Endothelial cell of umbilical vein (primary cell): ENCODE data around the gene ATG7. TPM values are rescaled to one million over a fixed set of nuclear protein-coding genes. Genes with fewer than 3 reads are reported as not detected.
A peak's percentile ranks its signal among the peaks of the same experiment; 100 is the strongest.
"Not testable (repeated sequence)": the region's sequence is repeated elsewhere in the genome, so short reads cannot be mapped to it uniquely, and the experiment has no call there.

Source experiments
- BruUV-seq: library from RNA; stranded (reverse); fragments of 400-500 nt; replicated peaks from 2 replicates; lab custom pipeline; 2021; lab: Mats Ljungman, UMichigan
- CTCF ChIA-PET: fragments of 300-600, 350-600 bp; sonication (Branson Sonifier 250); formaldehyde crosslinking; loops from one replicate; lab custom pipeline; 2021; ENCODE audit warnings: antibody characterized with exemption, inconsistent platforms; lab: Charles Lee
- POLR2A ChIA-PET: fragments of 300-600, 350-600 bp; sonication (Branson Sonifier 250); formaldehyde crosslinking; loops from one replicate; lab custom pipeline; 2021; ENCODE audit warnings: antibody characterized with exemption, inconsistent platforms; lab: Charles Lee
- DNase-seq: peaks from one replicate; pipeline ENCODE4 v3.0.0-alpha.2; 2011; ENCODE audit warnings: low read depth, low spot score
- FAIRE-seq: peaks from 2 replicates; lab custom pipeline; 2011; peaks lifted over from hg19 to GRCh38; lab: Jason Lieb, UNC
- H2AFZ ChIP-seq: 2 replicates; pipeline ENCODE4 v1.6.0; 2012; ENCODE audit warnings: low read depth, low read length, control low read depth, inconsistent platforms
- H3K27ac ChIP-seq: 2 replicates; pipeline ENCODE4 v1.5.1; 2011; ENCODE audit warnings: low read depth, mild to moderate bottlenecking, control low read depth, low read length, moderate library complexity; ENCODE audit not compliant: insufficient read depth
- H3K27me3 ChIP-seq, 2 experiments: 2 replicates each; pipeline versions ENCODE4 v1.6.0 to v1.6.1; 2011; ENCODE audit warnings: low read length in 2 of 2, mixed read lengths in 1 of 2; ENCODE audit not compliant: control insufficient read depth in 2 of 2, insufficient read depth in 2 of 2
- H3K36me3 ChIP-seq, 2 experiments: 2 replicates in 1 of 2; 3 replicates in 1 of 2; pipeline ENCODE4 v1.5.1; 2011; ENCODE audit warnings: low read length in 2 of 2, mild to moderate bottlenecking in 1 of 2, moderate library complexity in 1 of 2; ENCODE audit not compliant: control insufficient read depth in 2 of 2, insufficient read depth in 2 of 2; ENCODE audit errors: extremely low read depth in 1 of 2
- H3K4me1 ChIP-seq: 3 replicates; pipeline ENCODE4 v1.5.1; 2011; ENCODE audit warnings: mild to moderate bottlenecking, low read length; ENCODE audit not compliant: control insufficient read depth, insufficient read depth; ENCODE audit errors: extremely low read depth
- H3K4me2 ChIP-seq: 2 replicates; pipeline ENCODE4 v1.6.1; 2011; ENCODE audit warnings: low read length, control low read depth, mixed read lengths; ENCODE audit not compliant: insufficient read depth
- H3K4me3 ChIP-seq, 3 experiments: fragments of 200-600 bp in 1 of 3; sonication (generic), shearing (Covaris generic) in 1 of 3; replicated peaks in 1 of 3; 2 replicates each; pipeline ENCODE4 v1.5.1; 2011 to 2016; ENCODE audit warnings: control low read depth in 3 of 3, low read length in 3 of 3, mild to moderate bottlenecking in 2 of 3, inconsistent platforms in 1 of 3, low read depth in 1 of 3, moderate library complexity in 1 of 3; ENCODE audit not compliant: insufficient read depth in 1 of 3
- H3K79me2 ChIP-seq: 2 replicates; pipeline ENCODE4 v1.6.0; 2012; ENCODE audit warnings: low read length, inconsistent platforms; ENCODE audit not compliant: control insufficient read depth, insufficient read depth
- H3K9ac ChIP-seq: replicated peaks from 2 replicates; pipeline ENCODE3; 2011; ENCODE audit warnings: low read length, control low read depth; ENCODE audit not compliant: insufficient read depth; ENCODE audit errors: extremely low read depth
- H3K9me1 ChIP-seq: replicated peaks from 3 replicates; pipeline ENCODE4 v1.6.0; 2011; ENCODE audit warnings: mild to moderate bottlenecking, low read length; ENCODE audit not compliant: control insufficient read depth, insufficient read depth; ENCODE audit errors: extremely low read depth
- H3K9me3 ChIP-seq: replicated peaks from 2 replicates; pipeline ENCODE4 v1.5.1; 2012; ENCODE audit warnings: low read length, inconsistent platforms; ENCODE audit not compliant: control insufficient read depth, insufficient read depth
- H4K20me1 ChIP-seq: replicated peaks from 2 replicates; pipeline ENCODE3; 2011; ENCODE audit warnings: mild to moderate bottlenecking, low read length; ENCODE audit not compliant: control insufficient read depth, insufficient read depth; ENCODE audit errors: extremely low read depth
- EZH2 ChIP-seq: IDR thresholded peaks from 2 replicates; pipeline ENCODE4 v1.6.1; 2012; ENCODE audit warnings: borderline replicate concordance, low read depth, mild to moderate bottlenecking, moderate library complexity, low read length, inconsistent platforms; ENCODE audit not compliant: severe bottlenecking
- GATA2 ChIP-seq: IDR thresholded peaks from 2 replicates; pipeline ENCODE4 v1.7.0; 2011; ENCODE audit warnings: low read depth, mild to moderate bottlenecking, moderate library complexity, mixed read lengths, low read length; ENCODE audit not compliant: insufficient read length, insufficient read depth
- JUN ChIP-seq: IDR thresholded peaks from 2 replicates; pipeline ENCODE4 v1.6.1; 2011; ENCODE audit warnings: borderline replicate concordance, low read depth; ENCODE audit not compliant: insufficient read length, insufficient read depth
- MAX ChIP-seq: IDR thresholded peaks from 2 replicates; pipeline ENCODE4 v1.6.1; 2011; ENCODE audit not compliant: insufficient read depth, insufficient read length
- MYC ChIP-seq: IDR thresholded peaks from one replicate; pipeline ENCODE4 v1.6.1; 2011; ENCODE audit warnings: mild to moderate bottlenecking, low read depth, low read length
- POLR2A ChIP-seq: IDR thresholded peaks from 2 replicates; pipeline ENCODE4 v1.6.1; 2012; ENCODE audit warnings: low read depth, mild to moderate bottlenecking, control low read depth, low read length
- POLR2AphosphoS5 ChIP-seq: IDR thresholded peaks from 2 replicates; pipeline ENCODE4 v1.6.1; 2012; ENCODE audit warnings: low read depth, mild to moderate bottlenecking, control low read depth, low read length, moderate library complexity; ENCODE audit not compliant: insufficient read depth
- dilution Hi-C: fragments of 300-500 bp; cut with MboI; formaldehyde crosslinking; loops from one replicate; pipeline ENCODE4 v1.15.0; 2019; ENCODE audit warnings: low sequenced_read_pairs; ENCODE audit not compliant: extremely low pct_ligation_motif_present
- intact Hi-C: fragments of 100-400 bp; cut with micrococcal nuclease; formaldehyde crosslinking; loops from one replicate; pipeline ENCODE4 v1.10.0; 2022
- polyA plus RNA-seq, 4 experiments: library from polyadenylated mRNA; depleted of rRNA in 3 of 4; stranded (reverse) in 3 of 4; unstranded in 1 of 4; fragments of >200 nt; gene quantifications; 2 replicates each; pipeline versions ENCODE4 v1.2.1 to v1.2.3, GENCODE V29; 2011 to 2012; ENCODE audit warnings: missing spikeins in 1 of 4
- total RNA-seq: library from RNA; stranded (reverse); gene quantifications from 2 replicates; pipeline ENCODE4 v1.2.3, GENCODE V29; 2021

Gene ATG7
- total and polyA plus RNA-seq, 2 donors (not counting 3 experiments of a cell fraction or from before 2014, with no cell fraction given): 30.8 to 48.3 TPM

DNA sequence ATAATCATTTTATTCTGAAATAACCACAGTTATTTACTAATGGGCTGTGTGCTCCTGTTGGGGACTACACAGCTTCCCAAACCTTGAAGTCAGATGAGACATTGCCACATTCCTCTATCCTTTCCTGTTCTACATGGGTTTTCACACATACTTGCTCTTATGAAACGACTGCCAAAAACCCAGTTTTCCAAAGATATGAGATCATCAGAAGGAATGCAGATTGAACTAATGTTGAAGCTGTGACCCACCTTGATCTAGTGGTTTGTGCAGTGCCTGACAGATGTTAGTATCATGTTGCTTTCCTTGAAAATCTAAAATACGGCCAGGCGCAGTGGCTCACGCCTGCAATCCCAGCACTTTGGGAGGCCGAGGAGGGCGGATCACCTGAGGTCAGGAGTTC is 226.9 kb downstream of the ATG7 start:
- Histone ChIP-seq H2AFZ (no peak overlapping the region), H3K4me3 (no peak overlapping the region), H3K4me1 (peaks cover 36% of the 10 kb centered on the region), H3K36me3 (no peaks in the 10 kb centered on the region), H3K79me2 (no peaks in the 10 kb centered on the region), H3K27ac (peak overlapping the region; percentile 93), H3K27me3 (no peaks in the 10 kb centered on the region), H3K4me2 (peak overlapping the region; percentile 56), H4K20me1 (no peaks in the 10 kb centered on the region), H3K9ac (peak overlapping the region; percentile 36), H3K9me3 (no peaks in the 10 kb centered on the region), H3K9me1 (peaks cover 3% of the 10 kb centered on the region)
- DNase-seq (peak; percentile 59), FAIRE-seq (no peak)
- ChIA-PET CTCF (interaction anchor here (0.8 to 1.7 kb wide), 3 partner anchors 10 to 120 kb away, joined by 3 to 10 read pairs (median 3); no protein-coding TSS in a partner anchor), POLR2A (no interaction called here)
- intact Hi-C loops: no loop called here
- dilution Hi-C loops: no loop called here
- TF ChIP-seq GATA2 (no peak), POLR2AphosphoS5 (no peak), MAX (no peak), JUN (peak; percentile 34), MYC (no peak), EZH2 (no peak), POLR2A (no peak)
- no TSS peak for BruUV-seq

DNA sequence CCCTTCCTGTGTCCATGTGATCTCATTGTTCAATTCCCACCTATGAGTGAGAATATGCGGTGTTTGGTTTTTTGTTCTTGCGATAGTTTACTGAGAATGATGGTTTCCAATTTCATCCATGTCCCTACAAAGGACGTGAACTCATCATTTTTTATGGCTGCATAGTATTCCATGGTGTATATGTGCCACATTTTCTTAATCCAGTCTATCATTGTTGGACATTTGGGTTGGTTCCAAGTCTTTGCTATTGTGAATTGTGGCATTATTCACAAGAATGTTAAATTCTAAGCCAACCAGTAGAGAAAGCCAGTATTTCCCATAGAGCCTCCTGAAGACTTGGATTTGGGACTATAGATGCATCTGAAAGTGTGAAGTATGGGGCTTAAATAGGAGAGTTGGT is 230.2 kb downstream of the ATG7 start:
- dilution Hi-C loops, H3K9me3 ChIP-seq: not testable (repeated sequence)

More for the DNA sequence above, 230.2 kb downstream of the ATG7 start:
- H3K27me3 ChIP-seq, H3K9me1 ChIP-seq, H3K9ac ChIP-seq, POLR2A ChIA-PET, DNase-seq, CTCF ChIA-PET, BruUV-seq, H3K4me2 ChIP-seq, FAIRE-seq, H3K4me3 ChIP-seq, H4K20me1 ChIP-seq, H3K36me3 ChIP-seq, intact Hi-C loops, H3K79me2 ChIP-seq, H3K27ac ChIP-seq, H2AFZ ChIP-seq: not testable (repeated sequence)
- H3K4me1 ChIP-seq: peaks cover 21% of the 10 kb centered on the region
